RPMI7951 (cell line): ENCODE results near the gene TMTC1. TPM values are rescaled to one million over a fixed set of nuclear protein-coding genes. Genes with fewer than 3 reads are reported as not detected.

ENCODE experiments used
- DNase-seq: peaks from one replicate; pipeline ENCODE4 v3.0.0-alpha.2; 2012; ENCODE audit warnings: low read depth
- total RNA-seq: library from RNA; depleted of rRNA; stranded (reverse); fragments of >200 nt; shearing (Covaris generic); gene quantifications from 2 replicates; pipeline ENCODE4 v1.2.3, GENCODE V29; 2014

TMTC1 gene
- total RNA-seq, 1 experiment from 2014 or later = 0.84 TPM

DNA sequence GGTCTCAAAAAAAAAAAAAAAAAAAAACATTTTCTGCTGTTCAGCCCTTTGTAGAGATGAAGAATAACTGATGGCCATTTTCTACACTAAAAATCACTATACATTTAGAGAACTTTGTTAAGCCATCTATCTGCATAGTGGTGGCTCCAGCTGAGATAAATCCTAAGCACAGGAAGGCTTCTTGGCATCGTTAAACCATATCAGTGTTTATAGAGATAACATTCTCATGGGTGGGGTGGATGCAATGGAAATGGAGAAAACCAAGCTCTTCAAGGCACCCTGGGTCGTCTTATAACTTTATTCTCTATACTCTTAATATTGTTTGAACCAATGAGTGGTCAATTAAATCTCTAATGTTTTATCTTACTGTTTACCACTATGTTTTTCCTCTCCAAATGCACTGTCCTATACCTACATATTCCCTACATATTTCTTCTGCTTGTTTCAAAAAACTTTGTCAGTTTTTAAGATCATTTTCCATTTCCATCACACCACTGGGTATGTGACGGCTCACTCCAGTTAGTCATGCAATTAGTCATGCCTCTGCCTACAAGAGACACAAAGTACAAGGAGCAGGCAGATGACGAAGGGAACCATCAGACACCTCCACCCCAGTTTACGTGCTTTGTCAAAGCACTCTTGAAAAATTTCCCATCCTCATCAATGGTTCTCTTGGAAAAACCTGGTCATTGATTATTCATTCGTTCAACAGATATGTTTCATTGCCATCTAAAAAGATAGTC lies 166.9 kb downstream of the TMTC1 start:
- peak; percentile 35 for DNase-seq

GRCh38 chr12:29614694-29615325 lies 168.9 kb downstream of the TMTC1 start:
- peak; percentile 1 for DNase-seq

- no peak for DNase-seq
Observed at GRCh38 chr12:29612912-29613311, 170.8 kb downstream of the TMTC1 start.

DNA sequence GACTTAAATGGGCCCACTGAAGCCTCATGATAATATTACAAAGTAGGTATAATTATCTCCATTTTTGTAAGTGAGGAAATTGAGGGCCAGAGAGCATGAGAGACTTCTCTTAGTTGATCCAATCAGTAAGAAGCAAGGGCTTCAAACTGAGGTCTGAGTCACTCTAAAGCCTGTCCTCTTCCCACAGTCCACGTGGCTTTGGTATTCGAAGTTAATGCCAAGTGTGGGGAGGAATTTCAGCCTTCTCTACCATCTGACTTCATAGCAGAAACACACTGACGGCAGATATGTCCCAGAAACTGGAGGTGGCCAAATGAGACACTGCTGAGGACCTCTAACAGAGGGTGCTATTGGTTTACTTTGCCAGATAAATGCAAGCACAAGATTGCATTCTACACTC lies 171.8 kb downstream of the TMTC1 start:
- DNase-seq = no peak

GRCh38 chr12:29610473-29611170 lies 173.1 kb downstream of the TMTC1 start:
- no peak for DNase-seq

GRCh38 chr12:29609431-29610215 lies 174.1 kb downstream of the TMTC1 start:
- DNase-seq = no peak

DNA sequence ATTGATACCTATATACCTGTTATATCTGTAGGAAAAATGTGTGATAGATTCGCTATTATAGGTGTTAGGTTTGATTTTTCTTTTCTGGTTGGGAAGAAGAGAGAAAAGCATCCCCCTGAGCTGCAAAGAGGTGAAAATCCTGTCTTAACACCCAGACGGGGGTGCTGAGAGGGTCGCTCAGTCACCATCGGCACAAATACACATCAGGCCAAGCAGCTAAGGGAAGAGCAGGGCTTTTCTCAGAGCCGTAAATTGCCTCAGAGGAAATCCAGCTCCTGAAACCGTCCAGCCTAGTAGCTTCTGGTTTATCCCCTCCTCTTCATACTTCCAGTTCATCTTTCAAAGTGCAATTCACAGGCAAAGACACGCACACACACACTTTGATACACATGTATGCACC lies 175.2 kb downstream of the TMTC1 start:
- DNase-seq = no peak

DNA sequence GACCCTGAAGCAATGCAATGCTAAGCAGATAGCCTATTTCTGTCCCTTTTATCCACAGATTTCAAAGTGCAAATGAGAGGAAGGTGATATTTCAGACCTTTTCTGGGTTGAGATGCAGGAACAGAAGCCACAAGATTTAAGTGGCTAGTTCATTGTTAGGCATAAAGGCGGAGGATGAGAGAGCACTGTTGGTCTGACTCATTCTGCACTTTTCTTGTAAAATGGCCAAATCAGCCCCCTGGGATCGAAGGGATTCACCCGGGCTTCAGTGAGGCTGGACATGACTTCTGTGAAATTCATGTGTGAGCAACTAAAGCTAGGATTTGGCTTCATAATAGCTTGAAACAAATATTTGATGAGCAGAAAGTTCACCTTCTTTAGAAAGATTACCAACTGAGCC lies 184.4 kb downstream of the TMTC1 start:
- no peak for DNase-seq

DNA sequence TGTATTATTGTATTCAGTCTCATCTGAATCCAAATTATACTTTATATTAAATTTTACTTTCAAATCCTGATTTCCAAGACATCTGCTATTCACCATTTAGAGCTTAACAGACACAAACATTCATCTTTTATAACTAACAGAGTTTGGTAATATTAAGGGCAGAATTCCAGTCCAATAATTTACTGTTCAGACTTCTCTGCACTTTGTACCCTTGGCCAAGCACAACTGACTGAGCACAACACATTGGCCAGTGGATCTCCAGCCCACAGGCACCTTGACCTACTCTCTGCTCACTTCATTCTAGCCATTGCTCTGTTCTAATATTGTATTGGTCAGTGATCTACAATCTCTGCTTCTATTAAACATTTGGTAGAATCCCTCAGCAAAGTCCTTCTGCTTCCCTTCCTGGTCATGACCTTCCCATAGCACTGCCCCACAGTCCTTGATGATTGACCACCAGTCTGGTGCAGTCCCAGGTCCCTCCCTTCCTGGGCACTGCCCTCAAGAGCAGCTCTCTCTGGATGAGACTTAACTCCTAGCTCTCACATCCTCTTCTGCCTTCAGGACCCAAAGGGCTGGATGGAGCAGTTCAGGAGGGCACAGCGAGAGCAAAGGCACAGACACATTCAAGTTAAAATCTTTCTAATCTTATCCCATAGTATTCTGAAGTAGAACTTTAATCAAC lies 188.5 kb downstream of the TMTC1 start:
- no peak for DNase-seq

DNA sequence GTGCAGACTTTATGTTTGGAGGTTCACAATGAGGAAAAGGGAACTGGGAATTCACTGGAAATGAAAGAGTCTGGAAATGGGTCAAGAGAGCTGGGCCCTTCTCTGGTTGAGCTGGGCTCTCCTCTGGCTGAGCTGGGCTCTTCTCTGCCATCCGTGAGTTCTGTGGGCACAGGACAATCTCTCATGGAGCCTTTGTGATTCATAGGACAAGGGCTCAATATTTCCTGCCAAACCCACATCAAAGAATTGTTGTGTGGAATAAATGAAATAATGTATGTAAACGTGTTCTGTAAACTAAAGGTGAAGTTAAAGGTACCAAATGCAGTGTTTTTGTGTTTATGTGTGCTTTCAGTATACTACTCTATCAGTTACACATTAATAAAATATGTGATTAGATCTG lies 190.7 kb downstream of the TMTC1 start:
- DNase-seq = no peak

GRCh38 chr12:29591140-29592020 lies 192.4 kb downstream of the TMTC1 start:
- no peak for DNase-seq

DNA sequence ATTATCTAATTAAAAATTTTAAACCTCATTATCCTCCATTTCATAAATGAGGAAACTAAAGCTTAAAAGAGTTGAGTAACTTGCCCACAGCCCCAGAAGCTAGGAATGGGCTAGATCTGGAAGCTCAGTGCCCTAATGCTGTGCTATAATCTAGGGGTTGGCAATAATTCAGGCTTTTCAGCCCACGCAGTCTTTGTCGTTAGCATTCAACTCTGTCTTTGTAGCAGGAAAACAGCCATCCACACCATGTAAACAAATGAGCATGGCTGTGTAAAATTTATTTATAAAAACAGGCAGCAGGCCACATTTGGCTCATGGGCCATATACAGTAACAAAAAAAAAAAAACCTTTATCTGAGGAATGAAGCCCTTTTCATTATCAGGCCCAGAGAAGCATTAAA lies 193.9 kb downstream of the TMTC1 start:
- no peak for DNase-seq

DNA sequence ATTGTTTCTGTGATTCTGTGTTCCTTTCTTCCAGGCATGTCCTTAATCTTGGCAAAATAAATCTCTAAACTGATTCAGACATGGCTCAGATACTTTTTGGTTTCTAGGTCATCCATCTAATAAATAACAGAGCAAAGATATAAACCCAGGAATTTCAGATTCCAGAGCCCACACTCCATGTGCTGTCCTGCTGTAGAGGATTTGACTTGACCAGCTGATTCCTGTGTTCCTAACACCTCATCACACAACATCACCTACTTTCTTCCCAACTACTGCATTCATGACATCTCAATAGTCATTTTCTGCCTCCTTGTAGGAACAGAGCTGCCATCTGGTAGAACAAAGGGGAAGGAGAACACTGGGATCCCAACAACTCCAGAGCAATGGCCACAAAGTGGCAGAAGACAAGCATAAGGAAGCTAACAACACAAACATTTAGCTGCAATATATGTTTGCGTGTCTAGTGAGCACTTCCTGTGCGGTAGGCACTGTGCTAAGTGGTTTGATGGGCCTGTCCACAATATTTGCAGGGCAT lies 194.4 kb downstream of the TMTC1 start:
- DNase-seq = no peak

DNA sequence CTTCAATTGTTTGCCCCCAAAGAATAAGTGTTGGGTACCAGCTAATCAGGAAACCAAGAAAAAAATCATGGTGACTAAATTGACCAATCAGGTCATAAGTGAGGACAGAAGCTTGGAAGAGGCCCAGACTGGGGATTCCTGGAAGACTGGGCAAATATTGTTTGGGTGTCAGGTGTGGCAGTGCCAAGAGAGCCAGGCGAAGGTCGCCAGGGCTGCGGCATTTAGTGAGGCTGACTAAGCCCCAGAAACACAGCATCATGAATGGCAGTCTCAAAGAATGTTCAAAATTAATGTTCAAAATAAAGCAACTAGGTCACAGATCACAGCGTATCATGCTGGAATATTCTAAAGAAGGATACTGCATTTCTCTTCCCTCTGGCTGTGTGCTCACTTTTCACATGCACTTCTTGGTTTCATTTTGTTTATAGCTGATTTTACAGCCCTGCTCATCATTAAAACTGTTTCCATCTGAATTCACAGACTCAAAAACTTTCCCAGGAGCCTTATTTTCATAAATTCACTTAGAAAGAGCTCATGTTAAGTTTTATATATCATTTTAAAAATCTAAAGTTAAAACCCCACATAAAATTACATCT lies 201.0 kb downstream of the TMTC1 start:
- no peak for DNase-seq

DNA sequence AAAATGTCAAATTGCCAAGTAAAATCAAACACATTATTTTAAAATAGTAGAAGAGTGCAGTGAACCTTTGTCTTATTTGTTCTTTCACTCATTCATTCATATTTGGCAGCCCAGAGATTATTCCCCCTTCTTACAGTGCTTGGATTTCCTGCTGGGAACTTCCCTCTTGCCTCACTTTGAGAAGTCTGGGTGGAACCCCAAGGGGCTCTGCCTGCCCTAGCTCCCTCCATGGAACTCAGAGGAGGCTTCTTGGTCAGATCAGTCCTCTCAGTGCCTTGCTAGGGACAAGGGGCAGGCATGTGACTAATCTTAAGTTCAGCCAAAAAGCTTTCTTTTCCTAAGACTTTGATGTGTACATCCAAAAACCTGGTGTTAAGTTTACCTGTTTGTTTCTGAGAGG lies 201.6 kb downstream of the TMTC1 start:
- no peak for DNase-seq

DNA sequence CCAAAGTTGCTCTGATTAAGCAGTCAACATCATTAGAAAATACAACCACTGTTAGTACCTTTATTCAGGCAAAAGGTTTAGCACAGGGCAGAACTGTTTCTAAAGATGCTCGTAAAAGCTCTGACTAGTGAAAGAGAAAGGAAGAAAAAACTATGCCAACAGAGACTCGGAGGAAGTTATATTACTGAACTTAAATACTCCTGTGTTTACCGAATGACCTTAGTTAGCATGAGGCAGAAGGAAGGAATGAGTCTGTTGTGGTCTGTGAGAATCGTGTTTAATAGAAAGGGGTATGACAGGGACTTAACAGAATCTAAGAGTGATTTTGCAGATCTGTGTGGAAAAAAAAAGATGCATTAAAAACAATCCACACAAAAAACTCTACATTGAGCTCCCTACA lies 202.1 kb downstream of the TMTC1 start:
- no peak for DNase-seq

DNA sequence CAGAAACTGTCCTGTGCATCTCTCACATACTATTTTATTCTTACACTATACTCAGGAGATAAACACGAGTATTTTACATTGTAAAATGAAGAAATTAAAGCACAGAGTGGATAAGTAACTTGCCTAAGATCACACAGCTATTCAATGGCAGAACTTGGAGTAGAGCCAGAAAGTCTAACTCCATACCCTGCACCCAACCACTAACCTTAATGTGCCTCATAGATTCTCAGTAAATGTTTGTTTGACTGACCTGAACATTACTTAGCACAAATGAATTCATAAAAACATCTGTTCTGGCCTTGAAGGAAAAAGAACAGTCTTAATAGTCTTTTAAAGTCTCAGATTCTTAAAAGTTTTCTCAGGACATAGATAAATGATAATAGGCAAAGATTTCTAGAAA lies 202.8 kb downstream of the TMTC1 start:
- no peak for DNase-seq

DNA sequence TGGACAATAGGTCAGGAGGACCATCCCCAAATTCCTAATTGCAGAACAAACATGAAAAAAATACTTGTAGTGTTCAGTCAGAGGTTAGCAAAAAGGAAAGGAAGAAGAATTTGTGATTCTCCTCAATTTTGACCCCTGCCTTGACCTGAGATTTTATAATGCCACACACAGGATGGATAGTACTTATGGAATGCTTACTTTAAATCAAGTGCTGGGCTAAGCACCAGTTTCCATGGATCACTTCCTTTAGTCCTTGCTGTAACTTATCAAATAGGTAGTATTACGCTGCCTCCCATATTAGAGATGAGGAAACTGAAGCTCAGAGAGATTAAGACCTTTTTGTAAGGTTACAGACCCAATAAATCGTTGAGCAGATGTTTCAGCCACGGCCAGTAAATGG lies 205.0 kb downstream of the TMTC1 start:
- DNase-seq = no peak

DNA sequence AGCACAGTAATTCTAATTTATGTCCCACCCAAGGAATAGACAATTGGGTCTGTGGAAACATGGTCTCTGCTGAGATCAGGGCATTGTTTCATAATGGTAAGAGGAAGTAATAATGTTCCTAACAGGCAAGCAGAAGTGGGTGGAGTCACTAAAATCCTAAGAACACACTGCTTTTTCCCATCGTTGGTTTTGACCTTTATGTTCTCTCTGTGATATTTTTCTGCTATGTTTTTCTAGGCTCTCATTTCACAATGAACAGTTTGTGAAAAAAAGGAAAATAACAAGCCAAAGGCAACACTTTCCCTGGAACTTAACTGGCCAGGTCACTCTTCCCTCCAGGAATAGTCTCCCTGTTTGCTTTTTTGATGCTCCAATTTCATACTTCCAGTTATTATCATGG lies 205.7 kb downstream of the TMTC1 start:
- no peak for DNase-seq

GRCh38 chr12:29574500-29574899 lies 209.2 kb downstream of the TMTC1 start:
- DNase-seq = no peak
